Skin epidermis (tissue), 12 donors: ENCODE results near the gene ANGEL2.
A peak's percentile ranks its signal among the peaks of the same experiment; 100 is the strongest.
"Not testable (repeated sequence)": the region's sequence is repeated elsewhere in the genome, so short reads cannot be mapped to it uniquely, and the experiment has no call there.

ENCODE experiments used
- H3K27ac ChIP-seq, 21 experiments: fragments of 200-600 bp; sonication (generic) in 11 of 21; one replicate each; pipeline ENCODE4 v1.5.0; 2020; ENCODE audit warnings: mild to moderate bottlenecking in 3 of 21, inconsistent platforms in 2 of 21, moderate library complexity in 2 of 21
- H3K4me3 ChIP-seq, 7 experiments: fragments of 200-600 bp; sonication (generic) in 2 of 7; one replicate each; pipeline ENCODE4 v1.5.0; 2020; ENCODE audit warnings: inconsistent platforms in 2 of 7, mild to moderate bottlenecking in 2 of 7, moderate library complexity in 1 of 7

Gene ANGEL2, protein sequence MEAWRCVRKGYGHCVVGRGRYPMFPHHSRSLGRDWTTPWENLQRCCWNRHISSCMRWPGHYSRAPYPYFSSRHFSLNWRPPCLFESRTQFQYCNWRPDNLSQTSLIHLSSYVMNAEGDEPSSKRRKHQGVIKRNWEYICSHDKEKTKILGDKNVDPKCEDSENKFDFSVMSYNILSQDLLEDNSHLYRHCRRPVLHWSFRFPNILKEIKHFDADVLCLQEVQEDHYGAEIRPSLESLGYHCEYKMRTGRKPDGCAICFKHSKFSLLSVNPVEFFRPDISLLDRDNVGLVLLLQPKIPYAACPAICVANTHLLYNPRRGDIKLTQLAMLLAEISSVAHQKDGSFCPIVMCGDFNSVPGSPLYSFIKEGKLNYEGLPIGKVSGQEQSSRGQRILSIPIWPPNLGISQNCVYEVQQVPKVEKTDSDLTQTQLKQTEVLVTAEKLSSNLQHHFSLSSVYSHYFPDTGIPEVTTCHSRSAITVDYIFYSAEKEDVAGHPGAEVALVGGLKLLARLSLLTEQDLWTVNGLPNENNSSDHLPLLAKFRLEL

DNA sequence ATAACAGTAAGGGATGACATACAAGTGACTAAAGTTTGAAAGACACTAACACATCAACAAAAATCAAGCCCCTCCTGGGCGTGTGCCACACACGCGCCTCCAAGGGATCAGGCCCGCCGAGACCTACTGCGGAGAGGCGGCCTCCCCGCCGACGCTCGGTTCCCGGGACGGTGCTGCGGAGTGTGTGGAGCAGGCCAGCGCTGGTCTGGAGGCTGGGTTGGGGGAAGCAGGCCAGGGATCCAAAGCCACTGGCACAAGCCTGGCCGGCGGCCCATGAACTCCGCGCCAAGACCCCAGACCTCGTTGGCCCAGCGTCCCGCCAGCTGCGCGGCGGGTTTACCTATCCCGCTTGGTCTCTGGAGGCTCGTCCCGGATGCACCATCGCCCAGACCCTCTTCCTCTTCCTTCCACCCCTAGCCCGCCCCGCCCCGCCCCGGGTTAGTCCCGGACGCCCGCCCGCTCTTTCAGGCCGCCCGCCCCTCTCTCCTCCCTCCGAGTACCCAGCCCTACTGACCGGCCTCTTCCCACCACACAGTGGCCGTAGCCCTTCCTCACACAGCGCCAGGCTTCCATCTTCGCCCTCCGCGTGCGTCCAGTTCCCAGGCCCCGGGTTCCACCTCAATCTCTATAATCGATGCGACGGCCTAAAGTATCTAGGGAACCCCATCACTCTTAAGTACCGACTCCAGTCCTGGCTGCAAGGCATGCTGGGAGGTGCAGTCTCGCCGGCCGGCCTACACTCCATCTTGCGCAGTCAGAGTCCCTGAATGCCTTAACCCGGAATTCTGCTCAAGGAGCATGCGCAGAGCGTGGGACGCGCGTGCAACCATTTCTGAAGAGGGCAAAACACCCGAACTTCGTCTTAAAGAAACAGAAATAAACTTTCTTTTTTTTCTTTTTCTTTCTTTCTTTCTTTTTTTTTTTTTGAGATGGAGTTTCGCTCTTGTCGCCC lies at the start of gene ANGEL2:
Gene ANGEL2, minus strand, starts transcription at position 769 of the 952 bp plus-strand sequence. Its CDS starts 196 bp downstream, at position 573.
- peak within 1 kb of the TSS; percentile 62 to 95 (median 86) for H3K4me3 ChIP-seq
- H3K27ac ChIP-seq, result peak within 1 kb of the TSS; percentile 75 to 96 (median 90)

DNA sequence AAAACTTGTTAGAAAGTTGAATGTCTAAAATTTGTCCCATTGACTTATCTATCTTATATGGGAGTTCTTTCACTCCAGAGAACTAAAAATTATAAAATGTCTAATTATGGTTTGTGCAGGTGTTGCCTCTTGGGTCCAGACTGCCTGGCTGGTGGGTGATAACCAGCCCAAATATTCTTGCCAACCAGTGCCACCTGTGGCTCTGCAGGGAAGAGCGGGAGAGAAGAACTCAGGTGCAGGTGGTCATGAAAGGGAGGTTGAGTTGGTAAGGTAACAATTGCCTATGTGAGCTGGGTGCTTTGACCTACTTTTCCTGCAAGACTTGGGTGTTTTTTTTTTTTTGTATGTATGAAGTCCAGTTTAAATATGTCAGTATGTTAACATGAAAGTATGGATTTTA lies 45.6 kb upstream of the ANGEL2 start:
- Histone ChIP-seq H3K4me3 (no peak overlapping the region), H3K27ac (no peak overlapping the region)

DNA sequence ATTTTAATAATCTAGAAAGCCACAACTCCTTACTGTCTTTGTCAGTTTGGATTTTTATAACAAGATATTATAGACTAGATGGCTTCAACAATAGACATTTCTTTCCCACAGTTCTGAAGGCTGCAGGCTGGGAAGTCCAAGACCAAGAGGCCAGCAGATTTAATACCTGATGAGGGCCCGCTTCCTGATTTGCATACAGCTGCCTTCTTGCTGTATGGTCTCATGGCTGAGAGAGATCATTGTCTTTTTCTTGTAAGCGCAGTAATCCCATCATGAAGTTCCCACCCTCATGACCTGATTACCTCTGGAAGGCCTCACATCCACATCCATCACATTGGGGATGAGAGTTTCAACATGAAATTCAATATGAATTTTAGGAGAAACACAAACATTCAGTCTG lies 45.2 kb upstream of the ANGEL2 start:
- Histone ChIP-seq H3K4me3 (no peak overlapping the region), H3K27ac (no peak overlapping the region)

DNA sequence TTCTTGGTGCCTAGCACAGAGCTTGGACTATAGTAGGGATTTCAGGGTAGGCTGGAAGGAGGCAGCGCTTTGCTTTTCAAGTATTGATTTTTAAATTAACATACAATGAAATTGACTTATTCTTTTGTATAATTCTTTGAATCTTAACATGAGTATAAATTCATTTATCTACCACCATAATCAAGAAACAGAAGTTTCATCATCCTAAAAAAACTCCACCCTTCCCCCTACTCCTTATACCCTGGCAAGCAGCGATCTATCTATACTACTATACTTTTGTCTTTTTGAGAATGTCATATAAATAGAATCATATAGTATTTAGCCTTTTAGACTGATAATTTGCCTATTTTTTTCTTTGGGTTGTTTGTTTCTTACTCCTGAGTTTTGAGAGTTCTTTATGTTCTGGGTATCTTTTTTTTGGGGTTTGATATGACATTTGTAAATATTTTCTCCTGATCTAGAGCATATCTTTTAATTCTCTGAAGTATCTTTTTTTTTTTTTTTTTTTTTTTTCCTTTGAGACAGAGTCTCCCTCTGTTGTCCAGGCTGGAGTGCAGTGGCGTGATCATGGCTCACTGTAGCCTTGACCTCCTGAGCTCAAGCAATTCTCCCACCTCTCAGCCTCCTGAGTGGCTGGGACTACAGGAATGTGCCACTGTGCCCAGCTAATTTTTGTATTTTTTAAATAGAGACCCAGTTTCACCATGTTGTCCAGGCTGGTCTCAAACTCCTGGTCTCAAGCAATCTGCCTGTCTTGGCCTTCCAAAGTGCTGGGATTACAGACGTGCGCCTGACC lies 41.8 kb upstream of the ANGEL2 start:
- H3K27ac ChIP-seq, result no peak overlapping the region
- H3K4me3 ChIP-seq, result no peak overlapping the region

DNA sequence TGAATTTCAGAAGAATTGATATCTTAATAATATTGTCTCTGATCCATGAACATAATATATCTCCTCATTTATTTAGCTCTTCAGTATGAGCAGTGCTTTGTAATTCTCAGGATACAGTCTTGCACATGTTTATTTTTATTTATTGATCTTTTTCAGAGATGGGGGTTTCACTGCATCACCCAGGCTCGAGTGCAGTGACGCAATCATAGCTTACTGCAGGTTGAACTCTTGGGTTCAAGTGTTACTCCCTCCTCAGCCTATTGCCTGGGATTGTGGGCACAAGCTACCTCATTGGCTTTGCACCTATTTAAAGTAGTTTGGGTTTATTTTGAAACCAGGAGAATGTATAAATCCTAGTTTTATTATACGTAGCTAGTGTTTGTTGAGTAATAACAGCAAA lies 40.1 kb upstream of the ANGEL2 start:
- no peak overlapping the region for H3K27ac ChIP-seq
- no peak overlapping the region for H3K4me3 ChIP-seq

DNA sequence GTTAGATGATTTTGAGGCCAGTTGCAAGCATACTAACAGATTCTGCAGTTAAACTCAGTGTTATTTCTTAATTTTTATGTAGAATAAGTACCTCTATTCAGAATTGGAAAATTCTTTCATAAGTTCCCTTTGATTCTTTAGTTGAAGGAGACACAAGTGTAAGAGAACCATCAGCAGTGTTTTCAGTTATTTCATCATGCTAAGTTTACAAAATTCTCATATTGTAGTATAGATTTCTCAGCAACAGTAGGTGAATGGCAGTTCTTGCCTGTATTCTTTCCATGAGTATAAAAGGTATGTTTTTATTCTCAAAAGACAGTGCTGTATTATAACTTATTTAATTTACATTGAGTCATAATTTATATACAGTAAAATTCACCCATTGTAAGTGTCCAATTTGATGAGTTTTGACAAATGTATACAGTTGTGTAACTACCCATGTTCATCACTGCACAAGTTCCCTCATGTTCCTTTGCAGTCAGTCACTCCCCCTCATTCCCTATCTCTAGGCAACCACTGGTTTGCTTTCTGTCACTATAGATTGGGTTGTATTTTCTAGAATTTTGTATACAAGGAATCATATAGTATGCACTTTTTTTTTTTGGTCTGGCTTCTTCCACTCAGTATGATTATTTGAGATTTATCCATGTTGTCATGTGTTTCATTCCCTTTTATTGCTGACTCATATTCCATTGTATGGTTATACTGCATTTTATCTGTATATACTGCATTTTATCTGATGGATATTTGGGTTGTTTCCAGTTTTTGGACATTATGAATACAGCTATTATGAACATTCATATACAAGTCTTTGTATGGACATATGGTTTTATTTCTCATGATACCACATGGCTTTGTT lies 39.3 kb upstream of the ANGEL2 start:
- H3K27ac ChIP-seq, result no peak overlapping the region
- H3K4me3 ChIP-seq, result no peak overlapping the region

DNA sequence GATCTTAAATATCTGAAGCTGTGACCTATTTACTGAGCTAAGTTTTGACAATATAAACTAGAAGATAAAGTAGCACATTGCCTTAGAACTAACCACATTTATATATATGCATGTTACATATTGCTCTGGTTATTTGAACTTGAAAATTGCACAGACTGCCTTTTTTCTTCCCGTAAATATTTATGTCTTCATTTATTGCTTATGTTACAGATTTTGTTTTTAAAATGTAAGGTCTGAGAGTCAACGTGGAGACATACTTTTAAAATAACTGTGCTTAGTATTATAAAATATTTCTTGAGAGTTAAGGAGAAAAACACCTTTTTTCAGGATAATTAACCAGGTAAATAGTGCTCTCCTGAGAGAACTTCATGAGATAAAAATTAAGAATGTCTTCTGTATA lies 38.5 kb upstream of the ANGEL2 start:
- Histone ChIP-seq H3K4me3 (no peak overlapping the region), H3K27ac (no peak overlapping the region)

DNA sequence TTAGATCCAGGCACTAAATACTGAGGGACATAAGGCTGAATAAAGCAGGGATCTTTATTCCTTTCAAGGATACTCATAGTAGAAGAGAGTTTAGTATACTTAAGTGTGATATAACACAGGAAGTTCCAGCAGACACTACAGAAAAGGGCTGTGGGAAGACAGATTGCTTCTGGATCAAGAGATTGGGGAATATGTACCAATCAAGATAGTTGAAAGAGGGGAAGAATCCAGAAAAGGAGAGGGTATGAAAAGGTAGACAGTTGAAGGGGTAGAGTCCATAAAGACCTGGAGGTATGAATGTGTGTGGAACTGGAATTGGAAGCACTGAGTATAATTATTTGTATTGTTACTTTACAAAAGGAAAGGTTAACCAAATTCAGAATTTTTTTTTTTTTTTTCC lies 37.8 kb upstream of the ANGEL2 start:
- H3K27ac ChIP-seq, result no peak overlapping the region
- H3K4me3 ChIP-seq, result no peak overlapping the region

DNA sequence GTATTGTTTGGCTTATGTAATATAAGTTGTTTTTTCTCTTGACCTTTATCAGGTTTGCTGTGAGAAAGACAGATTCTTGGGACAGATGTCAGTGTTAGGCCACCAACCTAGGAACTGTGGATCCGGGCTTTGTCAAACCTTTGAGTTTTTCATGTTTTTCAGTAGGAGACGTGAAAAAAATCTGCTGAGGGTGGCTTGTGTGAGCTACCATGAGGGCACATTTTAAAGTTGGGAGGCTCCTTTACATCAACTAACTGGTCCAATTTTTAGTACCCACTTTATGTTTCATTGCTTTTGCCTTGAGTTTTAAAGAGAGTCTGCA lies 36.2 kb upstream of the ANGEL2 start:
- Histone ChIP-seq H3K27ac (peak overlapping the region in 8 of 21 experiments; percentile 47 to 89 (median 84)), H3K4me3 (peak overlapping the region; percentile 64 to 94 (median 77))

DNA sequence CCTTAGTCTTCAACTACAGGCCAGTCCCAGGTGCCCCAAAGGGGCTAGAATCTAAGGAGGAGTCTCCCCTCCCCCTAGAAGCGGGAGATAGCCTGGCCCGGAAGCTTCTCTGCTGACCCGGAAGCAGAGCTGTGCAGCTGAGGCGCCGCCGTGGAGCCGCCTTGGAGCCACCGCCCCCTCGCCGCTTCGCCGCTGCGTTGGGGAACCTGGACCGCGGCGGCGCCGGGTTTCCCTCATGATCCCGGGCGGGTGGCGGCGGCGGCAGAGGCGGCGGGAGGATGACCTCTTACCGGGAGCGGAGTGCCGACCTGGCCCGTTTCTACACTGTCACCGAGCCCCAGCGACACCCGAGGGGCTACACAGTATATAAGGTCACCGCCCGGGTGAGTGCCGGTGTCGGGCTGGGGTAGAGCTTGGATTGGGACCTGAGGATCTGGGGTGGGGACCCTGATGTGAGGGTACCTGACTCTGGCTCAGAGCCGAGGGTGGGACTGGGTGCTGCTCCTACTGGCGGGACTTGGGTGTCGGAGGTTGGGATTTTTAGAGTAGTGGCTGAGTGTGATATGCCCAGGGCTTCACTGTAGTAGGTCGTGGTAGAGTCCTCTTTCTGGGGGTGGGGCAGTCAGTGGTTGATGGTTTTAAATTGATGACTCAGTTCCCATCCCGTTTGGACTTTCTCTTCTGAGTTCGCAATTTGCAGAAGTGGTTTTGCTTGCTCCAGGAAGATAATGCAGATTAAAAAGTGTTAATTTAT lies 35.6 kb upstream of the ANGEL2 start, which contains the start of gene RPS6KC1:
Gene RPS6KC1, plus strand, starts transcription at position 115 of the 754 bp plus-strand sequence. Its CDS starts 164 bp downstream, at position 279.
- Histone ChIP-seq H3K4me3 (peak within 1 kb of the TSS; percentile 64 to 94 (median 77)), H3K27ac (peak within 1 kb of the TSS; percentile 35 to 89 (median 82))

DNA sequence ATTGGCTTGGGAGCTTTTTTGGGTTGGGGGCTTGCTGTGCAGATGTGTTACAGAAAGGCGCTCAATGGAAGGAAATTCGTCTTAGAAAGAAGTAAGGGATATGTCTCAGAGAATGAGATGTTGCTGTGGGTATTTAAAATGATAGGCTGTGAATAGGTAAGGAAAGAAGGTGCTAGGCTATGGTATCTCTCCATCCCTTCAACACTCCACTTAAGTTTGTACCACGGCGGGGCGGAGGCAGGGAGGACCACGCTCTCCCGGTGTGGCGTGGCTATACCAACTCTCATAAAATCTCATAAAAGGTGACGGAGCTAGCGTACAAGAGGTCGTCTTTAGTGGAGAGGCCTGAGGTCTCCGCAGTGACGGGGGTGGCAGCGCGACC lies 35.1 kb upstream of the ANGEL2 start:
- peak overlapping the region; percentile 64 to 94 (median 77) for H3K4me3 ChIP-seq
- H3K27ac ChIP-seq, result peak overlapping the region; percentile 35 to 89 (median 82)

DNA sequence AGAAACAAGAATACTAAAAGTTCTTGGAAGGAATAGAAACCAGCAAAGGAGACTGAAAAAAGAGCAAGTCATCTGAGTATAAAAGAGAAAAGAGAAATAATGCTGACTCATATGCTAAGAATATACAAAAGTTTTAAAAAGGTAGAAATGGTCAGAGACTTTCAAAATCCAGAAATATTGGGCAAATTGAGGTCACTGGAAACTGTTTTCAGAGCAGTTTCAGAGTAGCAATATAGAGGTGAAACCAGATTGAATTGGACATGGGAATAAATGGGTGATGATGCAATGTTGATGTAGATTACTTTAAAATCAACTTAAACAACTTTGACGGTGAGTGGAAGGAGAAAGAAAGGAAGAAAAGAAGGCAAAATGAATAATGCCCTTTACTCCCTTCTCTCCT lies 33.6 kb upstream of the ANGEL2 start:
- H3K4me3 ChIP-seq, result no peak overlapping the region
- no peak overlapping the region for H3K27ac ChIP-seq

DNA sequence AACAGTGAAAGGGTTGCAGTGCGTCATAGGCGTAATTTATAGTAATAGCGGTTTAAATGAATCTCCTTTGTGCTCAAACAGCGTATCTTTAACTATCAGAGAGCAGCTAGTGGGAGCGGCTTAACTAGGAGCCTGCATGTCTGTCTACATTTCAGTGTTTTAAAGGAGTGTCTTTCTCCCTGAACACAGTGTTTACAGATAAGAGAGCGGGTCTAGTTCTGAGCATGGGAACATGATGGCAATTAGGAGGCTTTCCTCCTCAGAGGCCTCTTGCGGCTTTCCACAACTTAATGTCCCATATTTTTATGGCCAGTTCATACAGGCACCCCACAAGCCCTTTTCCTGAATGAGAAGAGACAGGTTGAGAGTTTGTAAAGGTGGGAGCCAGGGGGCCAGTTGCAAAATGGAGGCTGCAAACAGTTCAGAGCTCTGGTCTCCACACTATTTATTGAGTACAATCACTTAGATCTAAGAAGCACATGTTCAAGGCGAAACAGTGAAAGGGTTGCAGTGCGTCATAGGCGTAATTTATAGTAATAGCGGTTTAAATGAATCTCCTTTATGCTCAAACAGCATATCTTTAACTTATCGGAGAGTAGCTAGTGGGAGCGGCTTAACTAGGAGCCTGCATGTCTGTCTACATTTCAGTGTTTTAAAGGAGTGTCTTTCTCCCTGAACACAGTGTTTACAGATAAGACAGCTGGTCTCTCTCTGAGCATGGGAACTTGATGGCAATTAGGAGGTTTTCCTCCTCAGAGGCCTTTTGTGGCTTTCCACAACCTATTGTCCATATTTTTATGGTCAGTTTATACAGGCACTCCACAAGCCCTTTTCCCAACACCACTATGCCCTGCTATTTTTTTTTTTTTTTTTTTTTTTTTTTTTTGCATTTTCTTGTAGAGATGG lies 29.9 kb upstream of the ANGEL2 start:
- H3K27ac ChIP-seq, H3K4me3 ChIP-seq: not testable (repeated sequence)

DNA sequence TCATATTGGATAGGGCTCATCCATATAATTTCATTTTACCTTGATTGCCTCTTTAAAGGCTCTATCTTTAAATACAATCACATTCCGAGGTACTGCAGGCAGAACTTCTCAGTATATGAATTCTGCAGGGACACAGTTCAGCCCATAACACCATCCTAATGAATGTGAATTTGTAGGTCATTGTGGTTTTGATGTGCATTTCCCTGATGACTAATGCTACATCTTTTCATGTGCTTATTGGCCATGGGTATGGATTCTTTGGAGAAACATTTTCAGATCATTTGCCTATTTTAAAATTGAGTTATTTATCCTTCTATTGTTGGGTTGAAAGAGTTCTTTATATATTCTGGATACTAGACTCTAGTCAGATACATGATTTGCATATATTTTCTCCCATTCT lies 25.8 kb upstream of the ANGEL2 start:
- H3K27ac ChIP-seq, result no peak overlapping the region
- H3K4me3 ChIP-seq, result no peak overlapping the region

DNA sequence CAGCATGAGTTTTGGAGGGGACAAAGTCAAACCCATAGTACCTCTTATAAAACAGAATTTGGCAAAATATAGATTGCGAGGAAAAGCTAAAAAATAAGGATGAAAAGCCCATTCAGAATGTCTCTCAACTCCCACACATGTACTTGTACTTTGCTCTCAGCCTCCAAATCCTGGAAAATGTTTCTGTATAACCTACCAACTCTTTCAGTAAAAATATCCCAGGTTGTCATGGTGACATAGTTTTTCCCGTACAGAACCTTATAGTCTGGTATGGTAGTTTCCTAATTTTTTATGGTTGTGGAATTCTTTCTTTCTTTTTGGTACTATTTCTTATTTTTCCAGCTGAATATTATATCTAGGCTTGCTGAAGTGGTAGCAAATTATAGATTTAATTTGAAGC lies 19.9 kb upstream of the ANGEL2 start:
- no peak overlapping the region for H3K27ac ChIP-seq

DNA sequence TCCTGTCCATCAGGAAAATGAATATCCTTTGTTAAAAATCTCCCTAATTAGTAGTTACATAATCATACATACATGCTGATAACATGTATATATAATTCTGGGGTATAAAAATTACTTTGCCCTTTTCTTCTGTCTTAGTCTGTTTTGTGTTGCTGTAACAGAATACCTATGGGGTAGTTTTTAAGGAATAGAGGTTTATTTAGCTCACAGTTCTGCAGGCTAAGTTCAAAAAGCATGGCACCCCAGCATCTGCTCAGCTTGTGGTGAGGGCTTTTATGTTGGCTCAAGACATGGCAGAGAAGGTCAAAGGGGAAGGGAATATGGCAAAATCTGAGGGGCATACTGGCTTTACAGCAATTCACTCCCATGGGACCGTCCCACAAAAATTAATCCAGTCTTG lies 19.0 kb upstream of the ANGEL2 start:
- H3K4me3 ChIP-seq, result no peak overlapping the region
- H3K27ac ChIP-seq, result no peak overlapping the region

More for the DNA sequence above, 19.9 kb upstream of the ANGEL2 start:
- no peak overlapping the region for H3K4me3 ChIP-seq

DNA sequence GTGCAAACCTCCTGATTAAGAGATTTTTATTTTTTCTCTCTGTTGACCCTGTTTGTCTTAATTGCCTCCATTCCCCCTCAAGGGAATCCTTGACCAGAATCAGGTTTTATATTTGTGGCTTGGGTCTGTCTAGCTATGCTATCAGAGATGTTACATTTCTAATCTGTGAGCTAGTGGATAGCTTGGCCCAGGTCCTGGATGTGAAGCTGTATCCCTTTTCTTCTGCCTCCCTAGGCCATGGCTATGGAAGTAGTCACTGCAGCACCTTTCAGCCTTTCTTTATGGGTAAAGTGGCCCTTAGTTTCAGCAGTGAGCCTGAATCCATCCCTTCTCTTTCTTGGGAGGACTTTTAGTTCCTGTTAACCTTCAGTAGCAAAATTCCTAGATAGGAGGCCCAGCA lies 17.0 kb upstream of the ANGEL2 start:
- Histone ChIP-seq H3K4me3 (no peak overlapping the region), H3K27ac (no peak overlapping the region)
